ENCODE data around the gene GLE1.
"Not testable (repeated sequence)": the region's sequence is repeated elsewhere in the genome, so short reads cannot be mapped to it uniquely, and the experiment has no call there.

GLE1 gene

DNA sequence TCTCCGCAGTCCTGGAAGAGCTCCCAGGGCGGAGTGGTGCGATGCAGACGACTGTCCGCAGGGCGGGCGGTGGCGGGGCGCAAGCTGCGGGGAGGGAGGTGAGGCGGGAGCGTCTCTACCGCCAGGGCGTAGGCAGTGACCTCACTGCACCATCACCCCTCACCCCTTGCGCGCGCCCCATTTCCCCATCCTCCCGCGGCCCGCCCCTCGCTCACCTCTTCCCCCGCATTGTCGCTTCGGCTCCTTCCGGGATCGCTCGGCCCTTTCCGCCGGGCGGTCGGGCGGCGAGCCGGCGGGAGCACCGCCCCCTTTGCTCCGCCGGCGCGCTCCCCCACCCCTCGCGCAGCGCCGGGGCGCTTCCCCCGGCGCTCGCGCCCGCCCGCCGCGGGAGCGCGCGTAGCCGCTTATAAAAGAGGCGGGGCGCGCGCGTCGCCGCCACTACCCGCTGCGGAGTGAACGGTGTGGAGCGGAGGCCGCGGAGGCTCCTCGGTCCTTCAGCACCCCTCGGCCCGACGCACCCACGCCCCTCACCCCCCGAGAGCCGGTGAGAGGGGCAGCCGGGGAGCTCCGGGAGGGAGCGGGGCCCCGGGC, 47.7 kb downstream of the GLE1 start, which contains the start of gene SPTAN1:
TSS of gene SPTAN1 (plus strand) at position 435 of the 591 bp plus-strand sequence. CDS start 14,154 bp downstream, outside the sequence.
- DNase-seq (ENCODE audit: low read depth) = peak; percentile 94

- DNase-seq (ENCODE audit: low read depth) = no peak
Measured at GRCh38 chr9:128552744-128553440, 48.4 kb downstream of the GLE1 start.

- no peak for DNase-seq (ENCODE audit: low read depth)
Measured at GRCh38 chr9:128553728-128554127, 49.2 kb downstream of the GLE1 start.

- peak; percentile 16 for DNase-seq (ENCODE audit: low read depth)
Measured at GRCh38 chr9:128554155-128554862, 49.8 kb downstream of the GLE1 start.

- DNase-seq (ENCODE audit: low read depth) = no peak
Measured at GRCh38 chr9:128555180-128555721, 50.7 kb downstream of the GLE1 start.

DNA sequence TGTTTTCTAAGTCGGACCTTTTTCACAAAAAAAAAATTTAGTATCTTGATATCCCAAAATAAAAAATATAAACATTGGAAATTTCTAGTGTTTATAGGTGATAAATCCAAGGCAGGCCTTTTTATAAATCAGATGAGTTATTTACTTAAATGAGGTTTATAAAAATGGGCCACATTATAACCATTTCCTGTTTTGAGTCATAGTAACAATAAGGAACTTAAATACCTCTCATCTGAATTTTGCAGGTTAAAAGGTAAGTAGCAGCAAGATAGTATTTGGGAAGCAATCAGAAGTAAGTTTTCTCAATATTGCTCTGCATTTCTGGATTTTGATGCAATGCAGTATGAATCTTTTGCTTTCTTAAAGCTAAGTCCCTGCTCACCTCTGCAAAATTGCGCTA, 51.8 kb downstream of the GLE1 start:
- DNase-seq (ENCODE audit: low read depth) = no peak

- no peak for DNase-seq (ENCODE audit: low read depth)
Measured at GRCh38 chr9:128556926-128557634, 52.6 kb downstream of the GLE1 start.

DNA sequence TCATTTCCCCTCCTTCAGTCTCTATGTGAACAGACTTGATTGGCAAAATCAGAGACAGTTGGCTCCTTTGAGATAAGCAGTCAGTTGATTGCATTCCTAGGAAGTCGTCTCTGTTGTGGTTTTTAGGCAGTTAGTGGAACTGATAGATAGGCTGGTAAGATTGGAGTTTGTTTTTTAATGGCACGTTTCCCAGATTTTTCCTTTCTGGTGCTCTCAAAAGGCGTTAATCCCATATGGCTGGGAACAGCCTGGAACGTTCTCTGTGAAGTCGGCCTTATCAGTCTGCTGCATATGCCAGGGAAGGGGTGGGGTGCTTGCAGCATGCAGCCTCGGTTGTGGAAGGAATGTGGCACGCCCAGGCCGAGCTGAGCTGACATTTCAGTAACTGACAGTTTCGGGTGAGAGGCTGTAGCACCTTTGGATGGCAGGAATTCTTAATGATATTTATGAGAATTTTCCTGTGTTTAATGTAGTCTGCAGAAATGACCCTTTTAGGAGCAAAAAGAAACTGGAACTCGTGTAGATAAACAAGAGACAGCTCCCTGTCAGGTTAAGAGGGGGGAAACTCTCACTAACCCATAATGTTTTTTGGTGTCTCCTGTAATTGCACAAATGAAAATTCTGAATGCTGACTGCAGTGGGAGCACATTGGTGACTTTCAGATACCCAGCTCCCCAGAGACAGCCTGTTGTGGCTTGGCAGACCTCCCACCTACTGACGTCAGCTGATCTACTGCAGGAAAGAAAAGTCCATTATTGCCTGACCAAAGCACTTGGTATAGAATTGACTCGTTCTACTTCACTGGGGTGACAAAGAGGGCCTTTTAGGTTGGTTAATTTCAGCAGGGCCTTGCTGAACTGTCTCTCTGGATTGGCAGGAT, 54.2 kb downstream of the GLE1 start:
- DNase-seq (ENCODE audit: low read depth) = peak; percentile 49

GRCh38 chr9:128565578-128565977, 61.1 kb downstream of the GLE1 start:
- DNase-seq (ENCODE audit: low read depth) = no peak

- no peak for DNase-seq (ENCODE audit: low read depth)
Measured at GRCh38 chr9:128568470-128569078, 64.1 kb downstream of the GLE1 start.

- no peak for DNase-seq (ENCODE audit: low read depth)
Measured at GRCh38 chr9:128575469-128575868, 71.0 kb downstream of the GLE1 start.

GRCh38 chr9:128575916-128576315, 71.4 kb downstream of the GLE1 start:
- no peak for DNase-seq (ENCODE audit: low read depth)

GRCh38 chr9:128577206-128577605, 72.7 kb downstream of the GLE1 start:
- DNase-seq (ENCODE audit: low read depth) = no peak

GRCh38 chr9:128579194-128579593, 74.7 kb downstream of the GLE1 start:
- DNase-seq (ENCODE audit: low read depth) = no peak

DNA sequence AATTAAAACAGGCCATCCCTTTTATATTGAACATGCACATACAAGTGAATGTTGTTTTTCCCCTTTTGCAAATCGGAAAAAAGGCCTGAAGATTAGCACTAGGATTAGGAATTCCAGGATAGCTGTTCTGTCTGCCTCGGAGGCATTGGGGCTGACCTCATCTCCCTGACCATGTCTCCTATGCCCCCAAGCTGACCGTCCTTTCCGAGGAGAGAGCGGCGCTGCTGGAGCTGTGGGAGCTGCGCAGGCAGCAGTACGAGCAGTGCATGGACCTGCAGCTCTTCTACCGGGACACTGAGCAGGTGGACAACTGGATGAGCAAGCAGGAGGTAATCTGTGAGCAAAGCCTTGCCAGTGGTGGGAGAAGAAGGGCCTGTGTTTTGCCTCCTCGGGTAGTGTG, 76.2 kb downstream of the GLE1 start:
- DNase-seq (ENCODE audit: low read depth) = no peak

- DNase-seq (ENCODE audit: low read depth) = not testable (repeated sequence)
Measured at GRCh38 chr9:128585155-128585554, 80.6 kb downstream of the GLE1 start.

- DNase-seq (ENCODE audit: low read depth) = not testable (repeated sequence)
Measured at GRCh38 chr9:128586934-128587333, 82.4 kb downstream of the GLE1 start.

DNA sequence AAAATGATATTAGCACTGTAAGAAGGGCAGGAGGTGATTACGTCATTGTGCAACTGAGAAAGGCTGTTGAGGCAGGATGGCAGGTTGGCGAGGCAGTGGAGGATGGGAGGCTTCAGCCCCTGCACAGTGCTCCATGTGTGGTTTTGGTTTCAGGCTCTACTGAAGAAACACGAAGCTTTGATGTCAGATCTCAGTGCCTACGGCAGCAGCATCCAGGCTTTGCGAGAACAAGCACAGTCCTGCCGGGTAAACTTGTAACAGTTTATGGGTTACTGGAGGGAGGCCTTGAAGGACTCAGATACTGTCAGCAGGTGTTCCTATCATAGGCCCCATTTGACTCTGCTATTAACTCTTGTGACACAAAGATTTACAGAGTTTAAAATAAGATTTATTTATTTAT, 82.9 kb downstream of the GLE1 start:
- peak; percentile 27 for DNase-seq (ENCODE audit: low read depth)

GRCh38 chr9:128588581-128589233, 84.2 kb downstream of the GLE1 start:
- no peak for DNase-seq (ENCODE audit: low read depth)

Measured in activated T-cell treated with anti-CD3 and anti-CD28 coated beads for 48 hours (primary cell).